Upper lobe of left lung (tissue), 4 donors: ENCODE measurements around the gene LCN9.

ENCODE experiments used
- EP300 ChIP-seq, 4 donors: sonication (generic); formaldehyde crosslinking; IDR thresholded peaks; one replicate each; pipeline ENCODE4 v1.5.1; 2017; ENCODE audit warnings: antibody characterized with exemption in 4 of 4, control low read depth in 2 of 4
- POLR2A ChIP-seq, 4 donors: fragments of 450-650 bp; IDR thresholded peaks; one replicate each; pipeline ENCODE4 v1.5.1; 2016 to 2017; ENCODE audit warnings: antibody characterized with exemption in 4 of 4, mild to moderate bottlenecking in 2 of 4
- POLR2AphosphoS5 ChIP-seq, 2 donors: sonication (generic); formaldehyde crosslinking; IDR thresholded peaks; one replicate each; pipeline ENCODE4 v1.5.1; 2017; ENCODE audit warnings: antibody characterized with exemption in 2 of 2
- TF ChIP-seq, protein P1 (sequence below), 6 experiments: fragments of 450-650 bp in 4 of 6; fragments of 200-600 bp in 2 of 6; sonication (generic) in 2 of 6; IDR thresholded peaks; one replicate each; pipeline ENCODE4 v1.5.1; 2016 to 2019; ENCODE audit warnings: antibody characterized with exemption in 6 of 6

DNA sequence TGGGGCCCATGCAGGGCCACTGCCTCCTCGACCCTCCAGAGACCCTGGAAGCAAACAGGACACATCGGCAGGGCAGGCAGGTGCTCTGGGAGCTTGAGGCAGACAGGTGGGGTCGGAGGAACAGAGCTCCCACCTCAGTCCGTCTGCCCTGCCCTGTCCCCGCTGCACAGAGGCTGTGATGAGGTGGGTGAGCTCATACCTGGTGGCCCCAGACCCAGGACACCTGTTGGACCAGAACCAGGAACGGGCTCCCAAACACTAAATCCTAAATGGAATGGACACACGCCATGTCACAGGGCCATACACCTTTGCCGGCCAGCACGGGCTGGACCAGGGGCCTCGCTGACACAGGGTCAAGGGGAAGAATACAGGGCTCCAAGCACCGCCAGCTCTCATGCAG, 30.7 kb downstream of the LCN9 start:
- TF ChIP-seq, protein P1, sequence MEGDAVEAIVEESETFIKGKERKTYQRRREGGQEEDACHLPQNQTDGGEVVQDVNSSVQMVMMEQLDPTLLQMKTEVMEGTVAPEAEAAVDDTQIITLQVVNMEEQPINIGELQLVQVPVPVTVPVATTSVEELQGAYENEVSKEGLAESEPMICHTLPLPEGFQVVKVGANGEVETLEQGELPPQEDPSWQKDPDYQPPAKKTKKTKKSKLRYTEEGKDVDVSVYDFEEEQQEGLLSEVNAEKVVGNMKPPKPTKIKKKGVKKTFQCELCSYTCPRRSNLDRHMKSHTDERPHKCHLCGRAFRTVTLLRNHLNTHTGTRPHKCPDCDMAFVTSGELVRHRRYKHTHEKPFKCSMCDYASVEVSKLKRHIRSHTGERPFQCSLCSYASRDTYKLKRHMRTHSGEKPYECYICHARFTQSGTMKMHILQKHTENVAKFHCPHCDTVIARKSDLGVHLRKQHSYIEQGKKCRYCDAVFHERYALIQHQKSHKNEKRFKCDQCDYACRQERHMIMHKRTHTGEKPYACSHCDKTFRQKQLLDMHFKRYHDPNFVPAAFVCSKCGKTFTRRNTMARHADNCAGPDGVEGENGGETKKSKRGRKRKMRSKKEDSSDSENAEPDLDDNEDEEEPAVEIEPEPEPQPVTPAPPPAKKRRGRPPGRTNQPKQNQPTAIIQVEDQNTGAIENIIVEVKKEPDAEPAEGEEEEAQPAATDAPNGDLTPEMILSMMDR (IDR thresholded peaks at IDR 0.05): no peak
- TF ChIP-seq POLR2A (IDR thresholded peaks at IDR 0.05) (no peak), EP300 (IDR thresholded peaks at IDR 0.05) (no peak), POLR2AphosphoS5 (IDR thresholded peaks at IDR 0.05) (no peak)
